SU-DHL-6 (cell line): Measurements from ENCODE around the gene FABP7.

Source experiments
- H2AFZ ChIP-seq: fragments of 200-600 bp; sonication (generic); 2 replicates; pipeline ENCODE4 v1.6.1; 2014; ENCODE audit warnings: low read depth, mild to moderate bottlenecking, moderate library complexity, mixed read lengths, antibody characterized with exemption, low read length; ENCODE audit not compliant: severe bottlenecking
- H3F3A ChIP-seq: fragments of 200-600 bp; shearing (Covaris generic); 2 replicates; pipeline ENCODE4 v1.6.0; 2016; ENCODE audit warnings: antibody characterized with exemption, mild to moderate bottlenecking; ENCODE audit not compliant: insufficient read depth
- H3K27ac ChIP-seq: fragments of 200-600 bp; sonication (generic); 2 replicates; pipeline ENCODE4 v1.5.1; 2016; ENCODE audit warnings: low read depth, mild to moderate bottlenecking, low read length, moderate library complexity, mixed read lengths
- H3K27me3 ChIP-seq: fragments of 200-600 bp; sonication (generic), shearing (Covaris generic); 2 replicates; pipeline ENCODE4 v1.6.0; 2014; ENCODE audit warnings: mild to moderate bottlenecking, low read length
- H3K36me3 ChIP-seq: fragments of 200-600 bp; sonication (generic); 2 replicates; pipeline ENCODE4 v1.6.1; 2014; ENCODE audit warnings: mild to moderate bottlenecking, low read length, mixed read lengths
- H3K4me2 ChIP-seq: fragments of 300-600, 200-600 bp; shearing (Covaris generic), sonication (generic); 2 replicates; pipeline ENCODE4 v1.6.0; 2014; ENCODE audit warnings: low read length, low read depth, mild to moderate bottlenecking; ENCODE audit not compliant: poor library complexity, severe bottlenecking
- H3K4me3 ChIP-seq: fragments of 200-600 bp; sonication (generic); 2 replicates; pipeline ENCODE4 v1.5.1; 2014; ENCODE audit warnings: antibody characterized with exemption, low read length, mild to moderate bottlenecking, mixed read lengths; ENCODE audit not compliant: insufficient read depth, poor library complexity, severe bottlenecking
- H3K79me2 ChIP-seq: fragments of 200-600 bp; sonication (generic); 2 replicates; pipeline ENCODE4 v1.6.1; 2014; ENCODE audit warnings: mild to moderate bottlenecking, low read length, moderate library complexity; ENCODE audit not compliant: insufficient read depth
- H3K9ac ChIP-seq: fragments of 200-600 bp; sonication (generic); 2 replicates; pipeline ENCODE4 v1.7.0; 2014; ENCODE audit warnings: mild to moderate bottlenecking, low read length
- H3K9me2 ChIP-seq: fragments of 200-600 bp; sonication (generic); replicated peaks from 2 replicates; pipeline ENCODE4 v1.6.1; 2014; ENCODE audit warnings: low read length; ENCODE audit not compliant: insufficient read depth
- H3K9me3 ChIP-seq: fragments of 200-600 bp; sonication (generic); 2 replicates; pipeline ENCODE4 v1.6.1; 2014; ENCODE audit warnings: low read length, mixed read lengths; ENCODE audit not compliant: insufficient read depth
- H4K20me1 ChIP-seq: fragments of 200-600 bp; sonication (generic); 2 replicates; pipeline ENCODE4 v1.6.1; 2014; ENCODE audit warnings: low read depth, mild to moderate bottlenecking, antibody characterized with exemption, low read length, moderate library complexity, mixed read lengths
- EZH2phosphoT487 ChIP-seq: fragments of 200-600 bp; sonication (generic), shearing (Covaris generic); conservative IDR thresholded peaks from 2 replicates; pipeline ENCODE4 v1.6.1; 2018; ENCODE audit warnings: mild to moderate bottlenecking, antibody characterized with exemption, low read length, moderate library complexity, mixed read lengths
- TF ChIP-seq, protein P1 (sequence below): fragments of 200-600 bp; sonication (generic); IDR thresholded peaks from one replicate; pipeline ENCODE4 v1.5.1; 2017; ENCODE audit warnings: antibody characterized with exemption, mild to moderate bottlenecking, low read length, moderate library complexity; ENCODE audit not compliant: insufficient read depth, poor library complexity, severe bottlenecking

Gene FABP7

DNA sequence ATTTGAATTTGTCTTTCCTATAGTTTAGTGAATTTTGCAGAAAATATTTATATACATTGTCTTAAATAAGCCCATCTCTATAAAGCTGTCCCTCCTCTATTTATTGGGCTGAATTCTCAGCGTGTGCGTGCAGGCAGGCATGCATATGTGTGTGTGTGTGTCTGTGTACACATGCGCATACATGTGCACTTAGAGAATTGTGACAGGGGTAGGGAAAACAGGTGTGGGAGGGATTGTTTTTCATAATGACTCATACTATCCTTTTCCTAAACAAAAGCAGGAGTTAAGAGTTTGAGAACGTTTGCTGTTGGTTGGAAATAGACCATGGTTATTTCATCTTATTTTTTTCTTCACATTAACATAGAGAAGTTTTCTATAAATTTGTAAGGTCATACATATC is 43.4 kb upstream of the FABP7 start:
- H3K4me2 ChIP-seq = no peak overlapping the region
- no peaks in the 10 kb centered on the region for H3K9me2 ChIP-seq
- H3K27ac ChIP-seq = no peak overlapping the region
- H3K9ac ChIP-seq = no peak overlapping the region
- no peaks in the 10 kb centered on the region for H4K20me1 ChIP-seq
- no peaks in the 10 kb centered on the region for H3K79me2 ChIP-seq
- H3K4me3 ChIP-seq = no peak overlapping the region
- H3F3A ChIP-seq = no peaks in the 10 kb centered on the region
- TF ChIP-seq EZH2phosphoT487 = no peak
- TF ChIP-seq, protein P1, sequence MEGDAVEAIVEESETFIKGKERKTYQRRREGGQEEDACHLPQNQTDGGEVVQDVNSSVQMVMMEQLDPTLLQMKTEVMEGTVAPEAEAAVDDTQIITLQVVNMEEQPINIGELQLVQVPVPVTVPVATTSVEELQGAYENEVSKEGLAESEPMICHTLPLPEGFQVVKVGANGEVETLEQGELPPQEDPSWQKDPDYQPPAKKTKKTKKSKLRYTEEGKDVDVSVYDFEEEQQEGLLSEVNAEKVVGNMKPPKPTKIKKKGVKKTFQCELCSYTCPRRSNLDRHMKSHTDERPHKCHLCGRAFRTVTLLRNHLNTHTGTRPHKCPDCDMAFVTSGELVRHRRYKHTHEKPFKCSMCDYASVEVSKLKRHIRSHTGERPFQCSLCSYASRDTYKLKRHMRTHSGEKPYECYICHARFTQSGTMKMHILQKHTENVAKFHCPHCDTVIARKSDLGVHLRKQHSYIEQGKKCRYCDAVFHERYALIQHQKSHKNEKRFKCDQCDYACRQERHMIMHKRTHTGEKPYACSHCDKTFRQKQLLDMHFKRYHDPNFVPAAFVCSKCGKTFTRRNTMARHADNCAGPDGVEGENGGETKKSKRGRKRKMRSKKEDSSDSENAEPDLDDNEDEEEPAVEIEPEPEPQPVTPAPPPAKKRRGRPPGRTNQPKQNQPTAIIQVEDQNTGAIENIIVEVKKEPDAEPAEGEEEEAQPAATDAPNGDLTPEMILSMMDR = no peak
- H3K9me3 ChIP-seq = no peaks in the 10 kb centered on the region
- no peaks in the 10 kb centered on the region for H3K27me3 ChIP-seq
- H2AFZ ChIP-seq = no peak overlapping the region
- H3K36me3 ChIP-seq = no peaks in the 10 kb centered on the region

DNA sequence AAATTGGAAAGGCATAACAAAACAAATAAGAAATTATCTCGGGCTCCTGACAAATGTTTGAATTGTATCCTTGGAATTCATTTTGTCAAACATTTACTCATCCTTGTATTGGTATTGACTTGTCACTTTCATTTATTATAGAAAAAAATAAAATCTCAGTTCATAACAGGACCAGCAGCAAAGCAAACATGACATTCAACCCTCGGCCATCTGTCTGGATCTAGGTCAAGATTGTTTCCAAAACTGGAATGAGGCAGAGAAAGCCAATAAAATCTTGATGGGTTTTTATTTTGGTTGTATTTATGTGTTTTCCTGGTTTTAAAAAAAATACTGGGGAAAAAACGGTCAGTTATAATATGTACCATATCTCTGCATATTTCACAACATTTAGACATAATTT is 42.9 kb upstream of the FABP7 start:
- Histone ChIP-seq H3F3A (no peaks in the 10 kb centered on the region), H3K4me3 (no peak overlapping the region), H2AFZ (no peak overlapping the region), H3K4me2 (no peak overlapping the region), H3K36me3 (no peaks in the 10 kb centered on the region), H4K20me1 (no peaks in the 10 kb centered on the region), H3K9me2 (no peaks in the 10 kb centered on the region), H3K27ac (no peak overlapping the region), H3K79me2 (no peaks in the 10 kb centered on the region), H3K9me3 (no peaks in the 10 kb centered on the region), H3K27me3 (no peaks in the 10 kb centered on the region), H3K9ac (no peak overlapping the region)
- TF ChIP-seq, protein P1 = no peak
- no peak for TF ChIP-seq EZH2phosphoT487

DNA sequence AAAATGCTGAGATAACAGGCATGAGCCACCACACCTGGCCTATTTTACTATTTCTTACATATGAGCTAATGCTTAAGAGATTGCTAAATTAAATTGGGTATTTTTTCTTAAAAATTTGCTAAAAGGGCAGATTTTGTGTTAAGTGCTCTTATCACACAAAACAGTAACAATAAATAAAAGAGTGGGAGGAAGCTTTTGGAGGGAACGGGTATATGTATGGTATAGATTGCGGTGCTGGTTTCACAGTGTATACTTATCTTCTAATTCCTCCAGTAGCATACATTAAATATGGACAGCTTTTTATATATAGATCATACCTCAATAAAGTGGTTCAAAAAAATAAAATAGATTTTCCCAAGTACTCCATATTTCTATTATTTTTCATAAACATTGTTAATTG is 39.4 kb upstream of the FABP7 start:
- no peaks in the 10 kb centered on the region for H3K79me2 ChIP-seq
- H3K27me3 ChIP-seq = no peaks in the 10 kb centered on the region
- no peaks in the 10 kb centered on the region for H3K36me3 ChIP-seq
- H3K9ac ChIP-seq = no peak overlapping the region
- H3F3A ChIP-seq = no peaks in the 10 kb centered on the region
- H2AFZ ChIP-seq = no peak overlapping the region
- TF ChIP-seq, protein P1 = no peak
- no peak for TF ChIP-seq EZH2phosphoT487
- no peaks in the 10 kb centered on the region for H3K9me3 ChIP-seq
- no peaks in the 10 kb centered on the region for H4K20me1 ChIP-seq
- H3K27ac ChIP-seq = no peak overlapping the region
- no peak overlapping the region for H3K4me3 ChIP-seq
- H3K9me2 ChIP-seq = no peaks in the 10 kb centered on the region
- no peak overlapping the region for H3K4me2 ChIP-seq
